Right lung (tissue), 10 donors: ENCODE measurements around the gene GFRA1. TPM values are rescaled to one million over a fixed set of nuclear protein-coding genes. Genes with fewer than 3 reads are reported as not detected.

Source experiments
- DNase-seq, 2 donors: peaks; one replicate each; pipeline ENCODE4 v3.0.0-alpha.2; 2013
- long read RNA-seq, 8 donors: transcript quantifications; one replicate each; lab custom pipeline, GENCODE V29; 2026
- polyA plus RNA-seq, 5 donors: library from polyadenylated mRNA; unstranded; fragments of 120-200 nt; gene quantifications; one replicate each; pipeline versions ENCODE4 v1.2.1 to v1.2.3, GENCODE V29; 2013; ENCODE audit warnings: inconsistent platforms in 1 of 5, low replicate concordance in 1 of 5; ENCODE audit not compliant: insufficient read length in 5 of 5, insufficient read depth in 1 of 5

Gene GFRA1
- polyA plus RNA-seq = 1 to 10 TPM; 2.2 to 5.3 (median 3.5) TPM
- long read RNA-seq, donor 1 = 0 reads
- long read RNA-seq, donor 2 = 0 reads
- long read RNA-seq, donor 3, full-length matches to known transcripts = 1 of 1 reads
- long read RNA-seq, donor 3, partial matches to known transcripts = 0 of 1 reads
- long read RNA-seq, donor 3, other reads (novel, unspliced or antisense) = 0 of 1 reads
- long read RNA-seq, donor 4 = 0 reads
- long read RNA-seq, donor 5 = 0 reads
- long read RNA-seq, donor 6 = 0 reads
- long read RNA-seq, donor 7 = 0 reads
- long read RNA-seq, donor 8 = 0 reads

- DNase-seq = peak in 1 of 2 donors; percentile 13
Measured at GRCh38 chr10:116272440-116273283, at the start of gene GFRA1. Gene GFRA1 (minus strand): TSS chr10:116273206. CDS start chr10:116272029, 1,177 bp downstream.

GRCh38 chr10:116316503-116316902, 43.5 kb upstream of the GFRA1 start:
- no peak for DNase-seq

- no peak for DNase-seq
Measured at GRCh38 chr10:116312548-116312947, 39.5 kb upstream of the GFRA1 start.

DNA sequence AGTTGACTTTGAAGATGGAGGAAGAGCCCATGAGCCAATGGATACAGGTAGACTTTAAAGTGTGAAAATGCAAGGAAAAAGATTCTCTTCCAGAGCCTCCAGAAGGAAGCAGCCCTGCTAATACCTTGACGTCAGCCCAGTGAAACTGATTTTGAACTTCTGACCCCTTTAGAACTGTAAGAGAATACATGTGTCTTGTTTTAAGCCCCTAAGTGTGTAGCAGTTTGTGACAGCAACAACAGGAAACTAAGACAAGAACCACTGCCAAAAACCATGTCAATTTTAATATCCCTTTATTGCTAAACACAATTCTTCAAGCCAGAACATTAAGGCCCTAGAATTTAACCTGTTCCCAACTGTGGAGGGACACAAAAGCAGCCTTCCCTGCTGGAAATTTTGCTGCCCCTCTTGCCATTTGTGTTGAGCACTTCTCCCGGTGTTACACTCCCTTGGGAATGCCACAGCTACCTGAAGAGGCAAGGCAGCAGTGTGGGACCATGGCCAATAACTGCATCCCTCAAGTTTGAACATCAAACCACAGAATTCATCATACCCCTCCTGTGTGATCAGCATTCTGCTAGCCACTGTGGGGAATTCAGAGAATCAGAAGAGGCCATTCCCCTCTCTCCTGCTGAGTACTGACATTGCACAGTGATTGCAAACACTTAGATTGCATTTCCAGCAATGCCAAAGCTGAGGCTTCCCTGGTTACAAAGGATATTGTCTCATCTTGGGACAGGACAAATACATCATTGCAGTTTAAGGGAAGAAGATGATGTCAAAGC, 38.9 kb upstream of the GFRA1 start:
- DNase-seq = no peak

DNA sequence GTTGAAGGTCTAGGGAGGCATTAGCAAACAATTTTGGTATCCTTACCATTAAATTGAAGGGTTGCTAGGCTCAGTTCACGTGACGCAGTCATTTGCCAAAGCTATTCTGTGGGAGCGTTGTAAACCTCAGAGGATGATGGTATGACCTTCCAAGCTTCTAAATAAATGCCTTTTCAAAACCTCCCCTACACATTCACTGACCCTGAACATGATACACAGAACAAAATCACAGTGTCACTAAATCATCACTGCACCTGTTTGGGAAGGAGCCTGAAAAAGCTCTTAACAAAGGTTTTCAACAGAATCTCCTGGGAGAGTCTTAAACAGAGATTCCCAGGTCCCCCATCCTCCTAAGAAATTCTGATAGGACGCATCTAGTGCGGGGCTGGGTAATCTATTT, 38.0 kb upstream of the GFRA1 start:
- DNase-seq = no peak

GRCh38 chr10:116307455-116307854, 34.4 kb upstream of the GFRA1 start:
- DNase-seq = no peak

DNA sequence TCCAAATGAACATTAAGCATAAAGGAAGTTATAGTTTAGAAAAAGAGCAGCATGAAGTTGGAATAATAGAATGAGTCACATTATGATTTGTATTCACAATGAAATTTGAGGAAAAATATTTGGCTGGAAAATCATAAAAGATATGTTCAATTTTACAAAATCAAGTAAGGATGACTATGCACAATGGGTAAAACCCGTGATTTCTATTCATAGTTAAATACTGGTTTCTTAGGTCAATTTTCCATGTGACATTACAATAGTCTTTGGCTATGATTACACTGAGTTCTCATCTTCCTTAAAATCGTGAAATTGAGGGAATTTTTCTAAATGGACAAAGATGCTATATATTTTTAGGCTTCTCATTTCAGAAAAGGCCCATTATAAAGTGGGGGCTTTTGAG, 33.8 kb upstream of the GFRA1 start:
- no peak for DNase-seq

DNA sequence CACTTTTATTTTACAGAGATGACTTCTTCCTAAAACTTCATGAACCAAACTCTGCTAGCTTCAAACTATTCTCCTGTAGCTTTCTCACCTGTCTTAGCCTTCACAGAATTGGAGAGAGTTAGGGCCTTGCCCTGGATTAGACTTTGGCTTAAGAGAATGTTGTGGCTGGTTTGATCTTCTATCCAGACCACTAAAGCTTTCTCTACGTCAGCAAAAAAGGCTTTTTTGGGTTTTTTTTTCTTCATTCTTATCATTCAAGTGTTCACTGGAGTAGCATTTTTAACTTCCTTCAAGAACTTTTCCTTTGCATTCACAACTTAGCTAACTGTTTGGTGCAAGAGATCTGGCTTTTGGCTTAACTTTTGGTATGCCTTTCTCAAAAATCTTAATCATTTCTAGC, 31.9 kb upstream of the GFRA1 start:
- DNase-seq = no peak

DNA sequence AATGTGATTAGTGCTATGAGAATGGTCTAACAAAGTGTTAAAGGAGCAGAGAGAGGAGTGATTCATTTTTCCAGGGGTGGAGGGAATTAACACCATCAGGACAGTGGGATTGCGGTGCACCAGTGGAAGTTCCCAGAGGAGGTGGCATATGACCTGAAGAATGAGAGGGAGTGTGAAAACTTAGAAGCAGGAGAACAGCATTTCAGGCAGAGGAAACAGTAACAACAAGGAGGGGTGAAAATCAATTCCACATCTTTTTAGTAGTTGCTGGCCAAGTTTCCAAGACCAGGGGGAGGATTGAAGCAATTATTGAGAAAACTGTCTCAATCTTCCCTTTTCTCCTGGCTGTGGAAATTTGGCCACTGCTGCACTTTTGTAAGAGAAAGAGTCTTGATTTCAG, 27.5 kb upstream of the GFRA1 start:
- no peak for DNase-seq

DNA sequence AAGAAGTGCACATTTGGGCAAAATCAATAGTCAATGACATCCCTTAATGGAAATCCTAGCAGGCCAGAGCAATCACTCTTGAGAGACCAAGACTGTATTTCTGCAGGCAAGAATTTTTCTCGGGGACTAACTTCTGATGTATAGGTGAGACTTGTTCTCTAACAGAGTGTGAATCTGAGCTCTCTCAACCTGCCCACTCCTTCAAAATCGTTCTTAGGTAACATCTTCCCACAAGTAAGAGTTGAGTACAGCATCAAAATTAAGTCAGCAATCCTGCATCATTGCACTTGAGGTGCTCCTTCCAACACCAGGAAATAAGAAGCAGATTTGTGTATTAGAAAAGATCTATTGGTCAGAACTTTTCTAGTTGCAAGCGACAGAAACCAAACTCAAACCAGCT, 25.6 kb upstream of the GFRA1 start:
- DNase-seq = no peak

DNA sequence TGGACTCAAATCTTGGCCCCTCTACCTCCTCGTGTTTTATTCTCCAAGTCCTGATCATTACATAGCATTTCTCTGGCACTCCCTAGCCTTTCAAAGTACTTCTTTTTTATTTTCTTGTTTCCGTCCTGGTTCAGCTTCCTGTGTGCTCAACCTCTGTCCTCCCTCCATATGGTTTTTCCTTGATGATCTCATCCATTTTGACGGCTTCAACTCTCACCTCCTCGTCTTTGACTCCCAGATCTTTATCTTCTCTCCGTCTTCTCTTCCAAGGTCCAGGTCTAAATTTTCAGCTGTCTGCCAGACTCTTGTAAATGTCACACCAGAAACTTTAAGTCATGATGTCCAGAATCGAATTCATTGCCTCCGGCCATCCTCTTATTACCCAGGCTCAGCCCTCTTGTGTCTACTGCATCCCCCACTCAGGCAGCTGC, 23.3 kb upstream of the GFRA1 start:
- no peak for DNase-seq

DNA sequence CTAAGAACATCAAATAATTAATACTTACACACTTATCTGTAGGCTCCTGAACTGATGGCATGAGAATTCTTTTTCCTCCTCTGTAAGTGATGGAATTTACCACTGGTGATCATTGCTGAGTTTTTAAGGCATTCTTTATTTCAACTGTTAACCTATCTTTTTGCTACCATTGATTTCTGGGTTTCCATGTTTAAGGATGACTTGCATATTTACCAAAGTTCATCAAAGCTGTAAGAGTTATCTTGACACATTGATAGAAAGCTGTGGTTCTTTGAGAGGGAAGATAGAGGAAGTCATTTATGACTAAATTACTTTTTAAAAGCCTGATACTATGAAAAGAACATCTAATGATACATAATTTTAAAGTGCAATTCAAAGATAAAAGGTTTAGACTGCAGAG, 19.5 kb upstream of the GFRA1 start:
- DNase-seq = no peak

DNA sequence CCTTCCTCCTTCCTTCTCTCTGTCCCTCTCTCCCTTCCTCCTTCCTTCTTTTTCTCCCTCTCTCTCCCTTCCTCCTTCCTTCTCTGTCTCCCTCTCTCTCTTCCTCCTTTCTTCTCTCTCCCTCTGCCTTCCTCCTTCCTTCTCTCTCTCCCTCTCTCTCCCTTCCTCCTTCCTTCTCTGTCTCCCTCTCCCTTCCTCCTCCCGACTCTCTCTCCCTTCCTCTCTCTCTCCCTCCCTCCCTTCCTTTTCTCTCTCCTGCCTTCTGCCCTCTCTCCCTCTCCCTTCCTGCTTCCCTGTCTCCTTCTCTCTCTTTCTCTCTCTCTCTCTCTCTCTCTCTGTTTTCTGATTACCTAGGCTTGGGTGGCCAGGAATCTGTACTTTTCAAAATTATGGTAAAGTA, 16.6 kb upstream of the GFRA1 start:
- DNase-seq = no peak

DNA sequence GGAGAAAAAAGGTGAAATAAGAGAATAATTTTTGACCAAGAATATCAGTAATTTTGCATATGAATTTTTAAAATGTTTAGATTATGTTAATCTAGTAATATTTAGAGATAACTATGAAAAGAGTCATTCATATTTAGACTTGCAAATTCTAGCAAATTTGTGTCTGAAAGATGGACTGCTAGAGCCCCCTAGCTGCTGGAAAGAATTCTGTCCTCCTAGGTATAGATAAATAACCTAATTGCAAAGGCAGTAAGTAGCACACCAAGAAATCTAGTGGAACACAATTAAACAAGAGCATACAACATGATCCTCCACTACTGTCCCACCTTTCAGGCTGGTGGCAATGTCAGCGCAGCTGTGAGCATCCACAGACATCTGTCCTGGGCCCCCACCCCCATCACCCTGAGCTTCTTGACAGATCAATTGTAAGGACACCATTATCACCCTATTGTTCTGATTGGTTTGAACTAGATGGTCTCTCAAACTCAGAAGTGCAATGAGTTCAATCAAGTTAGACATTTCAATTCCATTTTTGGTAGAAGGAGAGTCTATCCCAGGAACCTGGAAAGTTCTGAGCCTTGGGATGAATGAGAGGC, 15.0 kb upstream of the GFRA1 start:
- peak; percentile 33 to 57 for DNase-seq

- no peak for DNase-seq
Measured at GRCh38 chr10:116286626-116287200, 13.7 kb upstream of the GFRA1 start.

GRCh38 chr10:116281775-116282174, 8.8 kb upstream of the GFRA1 start:
- DNase-seq = no peak

GRCh38 chr10:116278846-116279245, 5.8 kb upstream of the GFRA1 start:
- no peak for DNase-seq

GRCh38 chr10:116276981-116277380, 4.0 kb upstream of the GFRA1 start:
- no peak for DNase-seq

- peak; percentile 35 to 38 for DNase-seq
Measured at GRCh38 chr10:116274064-116274904, 1.3 kb upstream of the GFRA1 start.
